GM19099 (cell line): ENCODE results near the gene TRIM17.

Source experiments
- POLR2A ChIP-seq: IDR thresholded peaks from 3 replicates; pipeline ENCODE4 v1.6.1; 2011; ENCODE audit warnings: low read depth; ENCODE audit not compliant: insufficient read length; ENCODE audit errors: extremely low read depth

TRIM17 gene

GRCh38 chr1:228391411-228392020 lies 25.1 kb downstream of the TRIM17 start:
- no peak for TF ChIP-seq POLR2A

- TF ChIP-seq POLR2A, result no peak
These were observed 26.0 kb downstream of the TRIM17 start for GRCh38 chr1:228390649-228391048.

GRCh38 chr1:228387321-228387720 lies 29.3 kb downstream of the TRIM17 start:
- no peak for TF ChIP-seq POLR2A

- TF ChIP-seq POLR2A, result no peak
These were observed 31.4 kb downstream of the TRIM17 start for GRCh38 chr1:228385232-228385631.

GRCh38 chr1:228383773-228384172 lies 32.9 kb downstream of the TRIM17 start:
- no peak for TF ChIP-seq POLR2A

GRCh38 chr1:228381356-228381755 lies 35.3 kb downstream of the TRIM17 start:
- TF ChIP-seq POLR2A, result no peak

- TF ChIP-seq POLR2A, result no peak
These were observed 37.0 kb downstream of the TRIM17 start for GRCh38 chr1:228379666-228380065.

- no peak for TF ChIP-seq POLR2A
These were observed 37.7 kb downstream of the TRIM17 start for GRCh38 chr1:228378873-228379460.

- no peak for TF ChIP-seq POLR2A
These were observed 38.4 kb downstream of the TRIM17 start for GRCh38 chr1:228378090-228378872.

- TF ChIP-seq POLR2A, result no peak
These were observed 39.0 kb downstream of the TRIM17 start for GRCh38 chr1:228377664-228378089.

GRCh38 chr1:228376651-228377631 lies 39.7 kb downstream of the TRIM17 start:
- no peak for TF ChIP-seq POLR2A

GRCh38 chr1:228376262-228376628 lies 40.4 kb downstream of the TRIM17 start:
- TF ChIP-seq POLR2A, result no peak

- no peak for TF ChIP-seq POLR2A
These were observed 40.9 kb downstream of the TRIM17 start for GRCh38 chr1:228375578-228376261.
